Endothelial cell (in vitro differentiated cells): ENCODE results near the gene PARVB. TPM values are rescaled to one million over a fixed set of nuclear protein-coding genes. Genes with fewer than 3 reads are reported as not detected.

Source experiments
- DNase-seq: peaks from one replicate; pipeline ENCODE4 v3.0.0; 2021; ENCODE audit warnings: low spot score
- H3K27ac Mint-ChIP-seq: one replicate; pipeline ENCODE4 v1.8.0; 2021; ENCODE audit warnings: mixed read lengths, inconsistent platforms; ENCODE audit not compliant: unreplicated experiment
- H3K27me3 Mint-ChIP-seq: one replicate; pipeline ENCODE4 v1.8.0; 2021; ENCODE audit warnings: mild to moderate bottlenecking, moderate library complexity, mixed read lengths, inconsistent platforms; ENCODE audit not compliant: unreplicated experiment
- H3K36me3 Mint-ChIP-seq: one replicate; pipeline ENCODE4 v1.8.0; 2021; ENCODE audit warnings: mild to moderate bottlenecking, low read depth, mixed read lengths, inconsistent platforms; ENCODE audit not compliant: unreplicated experiment
- H3K4me1 Mint-ChIP-seq: one replicate; pipeline ENCODE4 v1.8.0; 2021; ENCODE audit warnings: mild to moderate bottlenecking, mixed read lengths, inconsistent platforms; ENCODE audit not compliant: unreplicated experiment
- H3K4me3 Mint-ChIP-seq: one replicate; pipeline ENCODE4 v1.8.0; 2021; ENCODE audit warnings: mild to moderate bottlenecking, mixed read lengths, inconsistent platforms; ENCODE audit not compliant: unreplicated experiment
- H3K9me3 Mint-ChIP-seq: one replicate; pipeline ENCODE4 v1.8.0; 2021; ENCODE audit warnings: mixed read lengths, inconsistent platforms; ENCODE audit not compliant: unreplicated experiment
- total RNA-seq: library from RNA; stranded (reverse); fragmentation: NEBNext Ultra II Directional; extraction: Animal tissue kit (Norgen Biotek cat#: 25700); gene quantifications from one replicate; pipeline ENCODE4 v1.2.1, GENCODE V29; 2021; ENCODE audit not compliant: unreplicated experiment
- TF ChIP-seq, protein P1 (sequence below): fragments of 200-600 bp; sonication (generic); IDR thresholded peaks from one replicate; pipeline ENCODE4 v1.5.0; 2021; ENCODE audit warnings: antibody characterized with exemption; ENCODE audit not compliant: unreplicated experiment

Gene PARVB
- total RNA-seq, 1 donor from 2014 or later: 105 TPM

GRCh38 chr22:44209343-44209742, 185.2 kb downstream of the PARVB start:
- no peaks in the 10 kb centered on the region for H3K36me3 Mint-ChIP-seq
- H3K4me1 Mint-ChIP-seq: no peaks in the 10 kb centered on the region
- H3K27ac Mint-ChIP-seq: no peak overlapping the region
- no peaks in the 10 kb centered on the region for H3K9me3 Mint-ChIP-seq
- H3K27me3 Mint-ChIP-seq: peaks cover 7% of the 10 kb centered on the region
- DNase-seq: no peak
- TF ChIP-seq, protein P1, sequence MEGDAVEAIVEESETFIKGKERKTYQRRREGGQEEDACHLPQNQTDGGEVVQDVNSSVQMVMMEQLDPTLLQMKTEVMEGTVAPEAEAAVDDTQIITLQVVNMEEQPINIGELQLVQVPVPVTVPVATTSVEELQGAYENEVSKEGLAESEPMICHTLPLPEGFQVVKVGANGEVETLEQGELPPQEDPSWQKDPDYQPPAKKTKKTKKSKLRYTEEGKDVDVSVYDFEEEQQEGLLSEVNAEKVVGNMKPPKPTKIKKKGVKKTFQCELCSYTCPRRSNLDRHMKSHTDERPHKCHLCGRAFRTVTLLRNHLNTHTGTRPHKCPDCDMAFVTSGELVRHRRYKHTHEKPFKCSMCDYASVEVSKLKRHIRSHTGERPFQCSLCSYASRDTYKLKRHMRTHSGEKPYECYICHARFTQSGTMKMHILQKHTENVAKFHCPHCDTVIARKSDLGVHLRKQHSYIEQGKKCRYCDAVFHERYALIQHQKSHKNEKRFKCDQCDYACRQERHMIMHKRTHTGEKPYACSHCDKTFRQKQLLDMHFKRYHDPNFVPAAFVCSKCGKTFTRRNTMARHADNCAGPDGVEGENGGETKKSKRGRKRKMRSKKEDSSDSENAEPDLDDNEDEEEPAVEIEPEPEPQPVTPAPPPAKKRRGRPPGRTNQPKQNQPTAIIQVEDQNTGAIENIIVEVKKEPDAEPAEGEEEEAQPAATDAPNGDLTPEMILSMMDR: no peak
- H3K4me3 Mint-ChIP-seq: no peak overlapping the region

- H3K27me3 Mint-ChIP-seq: peaks cover 2% of the 10 kb centered on the region
- DNase-seq: no peak
- H3K27ac Mint-ChIP-seq: no peak overlapping the region
- TF ChIP-seq, protein P1: no peak
- H3K36me3 Mint-ChIP-seq: no peaks in the 10 kb centered on the region
- H3K4me3 Mint-ChIP-seq: no peak overlapping the region
- no peaks in the 10 kb centered on the region for H3K4me1 Mint-ChIP-seq
- H3K9me3 Mint-ChIP-seq: no peaks in the 10 kb centered on the region
Measured at GRCh38 chr22:44210722-44211121, 186.6 kb downstream of the PARVB start.

- Mint-ChIP-seq H3K27ac (no peak overlapping the region), H3K4me3 (no peak overlapping the region), H3K27me3 (peaks cover 2% of the 10 kb centered on the region), H3K9me3 (no peaks in the 10 kb centered on the region), H3K4me1 (no peaks in the 10 kb centered on the region), H3K36me3 (no peaks in the 10 kb centered on the region)
- DNase-seq: no peak
- TF ChIP-seq, protein P1: no peak
Measured at GRCh38 chr22:44211256-44211945, 187.3 kb downstream of the PARVB start.

DNA sequence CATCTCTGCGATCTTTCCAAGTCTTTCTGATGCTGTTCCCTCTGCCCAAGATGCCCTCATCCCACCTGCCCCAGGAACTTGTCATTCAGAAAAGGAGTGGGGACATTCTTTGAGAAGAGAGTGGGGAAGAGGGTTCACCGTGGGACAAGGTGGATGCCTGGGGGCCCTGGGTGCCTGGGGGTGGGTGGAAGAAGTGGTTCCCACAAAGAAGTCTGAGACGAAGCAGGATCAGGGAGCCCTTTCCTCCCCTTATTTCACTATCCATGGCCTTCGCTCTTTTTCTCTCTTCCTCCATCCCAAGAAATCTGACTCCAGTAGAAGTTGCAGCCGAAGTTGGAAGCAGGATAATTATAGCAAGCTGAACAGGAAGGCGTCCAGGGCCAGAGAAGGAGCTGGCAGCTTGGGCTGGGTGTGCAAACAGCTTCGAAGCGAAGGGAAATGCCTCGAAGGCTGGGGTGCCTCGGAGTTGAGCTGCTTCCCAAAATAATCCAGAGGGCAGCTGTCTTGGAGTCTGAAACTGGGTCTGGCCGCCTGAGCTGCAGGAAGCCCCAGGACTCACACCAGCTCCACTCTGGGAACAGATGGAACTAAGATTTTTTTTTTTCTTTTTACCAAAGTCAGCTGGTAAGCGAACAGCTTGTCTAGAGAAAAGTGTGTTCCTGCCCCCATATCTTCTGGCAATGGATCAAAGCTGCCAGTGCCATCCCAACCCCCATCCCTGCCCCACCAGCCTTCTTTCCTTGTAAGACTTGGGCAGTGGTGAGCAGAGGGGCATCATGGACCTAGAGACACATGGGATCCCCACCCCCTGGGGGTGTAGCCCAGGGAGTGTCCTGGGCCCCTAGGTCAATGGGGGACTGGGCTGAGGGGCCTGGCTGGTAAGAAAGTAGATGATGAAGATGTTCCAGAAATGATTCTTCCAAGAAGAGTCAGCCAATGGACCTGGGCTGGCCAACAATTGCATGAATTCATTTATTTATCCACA, 188.1 kb downstream of the PARVB start:
- H3K27ac Mint-ChIP-seq: no peak overlapping the region

More for the DNA sequence above, 188.1 kb downstream of the PARVB start:
- Mint-ChIP-seq H3K9me3 (no peaks in the 10 kb centered on the region), H3K4me1 (no peaks in the 10 kb centered on the region), H3K36me3 (no peaks in the 10 kb centered on the region), H3K4me3 (no peak overlapping the region), H3K27me3 (peaks cover 2% of the 10 kb centered on the region)
- TF ChIP-seq, protein P1: no peak
- DNase-seq: no peak
